H1 (cell line): ENCODE measurements around the gene RMP24.

ENCODE experiments used
- CTCF ChIA-PET: fragments of 300-600 bp; sonication (Branson Sonifier 250); formaldehyde crosslinking; loops from one replicate; lab custom pipeline; 2021; ENCODE audit not compliant: partially characterized antibody; lab: Charles Lee
- POLR2A ChIA-PET: fragments of 300-600 bp; sonication (Branson Sonifier 250); formaldehyde crosslinking; loops from one replicate; lab custom pipeline; 2021; ENCODE audit warnings: inconsistent platforms; ENCODE audit not compliant: partially characterized antibody; lab: Charles Lee
- DNase-seq, 2 experiments: peaks; one replicate each; pipeline versions ENCODE4 v3.0.0 to v3.0.0-alpha.2; 2010 to 2022; ENCODE audit warnings: low spot score in 2 of 2, low read depth in 1 of 2, mixed read lengths in 1 of 2
- FAIRE-seq: peaks from 2 replicates; lab custom pipeline; 2011; peaks lifted over from hg19 to GRCh38; lab: Jason Lieb, UNC
- H2AFZ ChIP-seq: 2 replicates; pipeline ENCODE4 v1.8.1; 2012; ENCODE audit warnings: low read length, inconsistent platforms
- H2AK5ac ChIP-seq: 2 replicates; pipeline ENCODE4 v1.6.1; 2013; ENCODE audit warnings: low read depth, low read length
- H2BK120ac ChIP-seq: replicated peaks from 2 replicates; pipeline ENCODE3; 2013; ENCODE audit warnings: low read depth, low read length, inconsistent platforms
- H2BK12ac ChIP-seq: 2 replicates; pipeline ENCODE4 v1.6.1; 2013; ENCODE audit warnings: low read depth, low read length
- H2BK15ac ChIP-seq: 2 replicates; pipeline ENCODE4 v1.6.1; 2013; ENCODE audit warnings: low read length
- H2BK20ac ChIP-seq: 2 replicates; pipeline ENCODE4 v1.6.1; 2013; ENCODE audit warnings: low read length
- H2BK5ac ChIP-seq: 2 replicates; pipeline ENCODE4 v1.6.1; 2013; ENCODE audit warnings: low read depth, low read length
- H3K14ac ChIP-seq: 2 replicates; pipeline ENCODE4 v1.6.1; 2013; ENCODE audit warnings: inconsistent platforms; ENCODE audit not compliant: insufficient read length
- H3K18ac ChIP-seq: 2 replicates; pipeline ENCODE4 v1.6.1; 2013; ENCODE audit warnings: low read length; ENCODE audit errors: extremely low read depth
- H3K23ac ChIP-seq: 2 replicates; pipeline ENCODE4 v1.6.1; 2013; ENCODE audit warnings: inconsistent platforms; ENCODE audit not compliant: insufficient read length
- H3K23me2 ChIP-seq: 2 replicates; pipeline ENCODE4 v1.6.1; 2013; ENCODE audit warnings: low read depth, low read length
- H3K27ac ChIP-seq: 2 replicates; pipeline ENCODE4 v1.6.1; 2011; ENCODE audit warnings: low read depth, low read length, inconsistent platforms
- H3K27me3 ChIP-seq, 4 experiments: replicated peaks in 1 of 4; 1 replicate in 1 of 4; 2 replicates in 3 of 4; pipeline versions ENCODE4 v1.6.1 to v1.8.1; 2011 to 2013; ENCODE audit warnings: low read length in 3 of 4, mild to moderate bottlenecking in 3 of 4, inconsistent platforms in 2 of 4, mixed read lengths in 2 of 4, moderate library complexity in 1 of 4; ENCODE audit not compliant: control insufficient read depth in 3 of 4, insufficient read depth in 3 of 4; ENCODE audit errors: extremely low read depth in 1 of 4
- H3K36me3 ChIP-seq, 4 experiments: 2 replicates each; pipeline versions ENCODE4 v1.6.1 to v1.8.1; 2011 to 2013; ENCODE audit warnings: mild to moderate bottlenecking in 4 of 4, low read length in 3 of 4, moderate library complexity in 2 of 4, control low read depth in 1 of 4, inconsistent platforms in 1 of 4; ENCODE audit not compliant: insufficient read depth in 4 of 4, control insufficient read depth in 2 of 4
- H3K4ac ChIP-seq: replicated peaks from 2 replicates; pipeline ENCODE3; 2013; ENCODE audit warnings: low read length, low read depth, mixed read lengths, inconsistent platforms; ENCODE audit not compliant: insufficient read length
- H3K4me1 ChIP-seq, 4 experiments: replicated peaks in 1 of 4; 1 replicate in 1 of 4; 2 replicates in 3 of 4; pipeline versions ENCODE4 v1.6.1 to v1.8.1; 2011 to 2013; ENCODE audit warnings: low read length in 3 of 4, inconsistent platforms in 2 of 4, mixed read lengths in 1 of 4; ENCODE audit not compliant: insufficient read depth in 4 of 4, control insufficient read depth in 3 of 4
- H3K4me2 ChIP-seq, 2 experiments: 2 replicates each; pipeline versions ENCODE4 v1.6.1 to v1.8.1; 2011 to 2013; ENCODE audit warnings: low read depth in 2 of 2, low read length in 2 of 2, control low read depth in 1 of 2, inconsistent platforms in 1 of 2, mild to moderate bottlenecking in 1 of 2; ENCODE audit not compliant: insufficient read depth in 1 of 2
- H3K4me3 ChIP-seq, 4 experiments: fragments of 200-600, 300-600 bp in 1 of 4; sonication (generic), shearing (Covaris generic), sonication (Bioruptor Twin) in 1 of 4; 2 replicates each; pipeline versions ENCODE4 v1.5.1 to v1.8.1; 2011 to 2016; ENCODE audit warnings: low read length in 4 of 4, low read depth in 3 of 4, control low read depth in 2 of 4, inconsistent platforms in 2 of 4, mild to moderate bottlenecking in 2 of 4, mixed read lengths in 1 of 4, moderate library complexity in 1 of 4; ENCODE audit not compliant: insufficient read depth in 2 of 4; ENCODE audit errors: extremely low read depth in 1 of 4
- H3K56ac ChIP-seq: replicated peaks from 2 replicates; pipeline ENCODE3; 2013; ENCODE audit warnings: low read depth, mild to moderate bottlenecking, mixed read lengths, low read length, inconsistent platforms; ENCODE audit not compliant: insufficient read length
- H3K79me1 ChIP-seq: 2 replicates; pipeline ENCODE4 v1.6.1; 2013; ENCODE audit warnings: low read depth, low read length, control low read depth
- H3K79me2 ChIP-seq, 2 experiments: 2 replicates each; pipeline versions ENCODE4 v1.6.1 to v1.8.1; 2012 to 2013; ENCODE audit warnings: low read length in 2 of 2, mild to moderate bottlenecking in 2 of 2, inconsistent platforms in 1 of 2; ENCODE audit not compliant: insufficient read depth in 2 of 2, control insufficient read depth in 1 of 2
- H3K9ac ChIP-seq, 4 experiments: replicated peaks in 1 of 4; 1 replicate in 1 of 4; 2 replicates in 3 of 4; pipeline versions ENCODE4 v1.6.1 to v1.8.1; 2011 to 2013; ENCODE audit warnings: low read depth in 3 of 4, low read length in 3 of 4, control low read depth in 2 of 4, mild to moderate bottlenecking in 2 of 4, moderate library complexity in 2 of 4, inconsistent platforms in 1 of 4; ENCODE audit errors: extremely low read depth in 1 of 4
- H3K9me3 ChIP-seq, 2 experiments: 2 replicates each; pipeline versions ENCODE4 v1.6.1 to v1.8.1; 2012 to 2013; ENCODE audit warnings: mild to moderate bottlenecking in 2 of 2, moderate library complexity in 2 of 2, control low read depth in 1 of 2, inconsistent platforms in 1 of 2, low read depth in 1 of 2, low read length in 1 of 2, mixed read lengths in 1 of 2; ENCODE audit not compliant: insufficient read depth in 2 of 2
- H4K20me1 ChIP-seq, 2 experiments: replicated peaks in 1 of 2; 2 replicates each; pipeline versions ENCODE3 to v1.8.1; 2011 to 2013; ENCODE audit warnings: inconsistent platforms in 2 of 2, low read length in 2 of 2, mild to moderate bottlenecking in 1 of 2; ENCODE audit not compliant: insufficient read depth in 2 of 2, control insufficient read depth in 1 of 2
- H4K5ac ChIP-seq: 2 replicates; pipeline ENCODE4 v1.6.1; 2013; ENCODE audit warnings: low read length, low read depth, mixed read lengths, inconsistent platforms; ENCODE audit not compliant: insufficient read length
- H4K8ac ChIP-seq: 2 replicates; pipeline ENCODE4 v1.8.0; 2013; ENCODE audit warnings: mild to moderate bottlenecking, moderate library complexity, low read length, inconsistent platforms; ENCODE audit not compliant: insufficient read depth; ENCODE audit errors: extremely low read depth
- H4K91ac ChIP-seq: replicated peaks from 2 replicates; pipeline ENCODE3; 2013; ENCODE audit warnings: low read length, mixed read lengths, inconsistent platforms; ENCODE audit not compliant: insufficient read length
- BACH1 ChIP-seq: IDR thresholded peaks from 2 replicates; pipeline ENCODE4 v1.6.1; 2012; ENCODE audit warnings: low read length, improper control_type of control experiment
- BRCA1 ChIP-seq: IDR thresholded peaks from 2 replicates; pipeline ENCODE4 v1.6.1; 2012; ENCODE audit warnings: low read depth, low read length, improper control_type of control experiment
- JUND ChIP-seq: IDR thresholded peaks from 2 replicates; pipeline ENCODE4 v1.6.1; 2011; ENCODE audit warnings: mild to moderate bottlenecking, improper control_type of control experiment, low read length
- MAFK ChIP-seq: IDR thresholded peaks from 2 replicates; pipeline ENCODE4 v1.6.1; 2012; ENCODE audit warnings: low read depth, mild to moderate bottlenecking, improper control_type of control experiment, low read length
- RBBP5 ChIP-seq: IDR thresholded peaks from 2 replicates; pipeline ENCODE4 v1.7.1; 2012; ENCODE audit warnings: low read depth, mild to moderate bottlenecking, inconsistent platforms, low read length, moderate library complexity, borderline replicate concordance
- TAF1 ChIP-seq: IDR thresholded peaks from 2 replicates; pipeline ENCODE4 v1.6.1; 2011; ENCODE audit warnings: mild to moderate bottlenecking, low read depth, low read length
- WGBS, 2 experiments: shearing (Covaris generic) in 1 of 2; methylation state at CpG; one replicate each; pipeline versions ENCODE4 v1.1.6 to v1.1.7; 2013 to 2015; ENCODE audit warnings: low lambda C conversion rate in 2 of 2, mixed read lengths in 2 of 2, inconsistent platforms in 1 of 2, low coverage in 1 of 2, missing lambda C conversion rate in 1 of 2; ENCODE audit not compliant: insufficient replicate concordance in 2 of 2, insufficient coverage in 1 of 2, insufficient read length in 1 of 2; ENCODE audit errors: extremely low coverage in 1 of 2, missing lambda C conversion rate in 1 of 2; 5-methylcytosine and 5-hydroxymethylcytosine counted together

The RMP24 gene

GRCh38 chr18:36012891-36013290, 40.4 kb downstream of the RMP24 start:
- H3K4me3 ChIP-seq: no peak overlapping the region
- POLR2A ChIA-PET: interaction anchor here (2.1 kb wide), 1 partner anchor 9 kb away, joined by 6 read pairs; no protein-coding TSS in a partner anchor
- H3K4ac ChIP-seq: no peak overlapping the region
- no peaks in the 10 kb centered on the region for H3K23me2 ChIP-seq
- no peaks in the 10 kb centered on the region for H3K27me3 ChIP-seq
- H3K56ac ChIP-seq: no peak overlapping the region
- H4K8ac ChIP-seq: no peak overlapping the region
- H3K9me3 ChIP-seq: no peaks in the 10 kb centered on the region
- no peak for FAIRE-seq
- no peak overlapping the region for H2BK15ac ChIP-seq
- H3K23ac ChIP-seq: no peak overlapping the region
- no peak overlapping the region for H2BK5ac ChIP-seq
- H4K91ac ChIP-seq: no peak overlapping the region
- H2BK20ac ChIP-seq: no peak overlapping the region
- no peaks in the 10 kb centered on the region for H3K79me1 ChIP-seq
- no peak for DNase-seq
- no peak overlapping the region for H3K27ac ChIP-seq
- H4K20me1 ChIP-seq: no peaks in the 10 kb centered on the region
- no peak overlapping the region for H3K18ac ChIP-seq
- no peaks in the 10 kb centered on the region for H3K79me2 ChIP-seq
- WGBS, 2 experiments: 87% methylated on average over 2 of the region's 2 CpGs; no CpG with 5 or more reads in 1 of the 2 experiments
- H3K4me2 ChIP-seq: no peak overlapping the region
- TF ChIP-seq TAF1 (no peak), BACH1 (0 out of 2 replicates have a peak, but pooled peaks have one; percentile 49), JUND (no peak), MAFK (peak; percentile 91), BRCA1 (no peak), RBBP5 (no peak)
- H3K4me1 ChIP-seq: no peaks in the 10 kb centered on the region
- H2AFZ ChIP-seq: no peak overlapping the region
- H3K36me3 ChIP-seq: no peaks in the 10 kb centered on the region
- CTCF ChIA-PET: no interaction called here
- H4K5ac ChIP-seq: no peak overlapping the region
- H2AK5ac ChIP-seq: no peak overlapping the region
- no peak overlapping the region for H2BK120ac ChIP-seq
- no peak overlapping the region for H3K14ac ChIP-seq
- H2BK12ac ChIP-seq: no peak overlapping the region
- no peak overlapping the region for H3K9ac ChIP-seq
